Kidney epithelial cell (primary cell): ENCODE results near the gene FOXP1. TPM values are rescaled to one million over a fixed set of nuclear protein-coding genes. Genes with fewer than 3 reads are reported as not detected.

ENCODE experiments used
- DNase-seq: peaks from one replicate; pipeline ENCODE4 v3.0.0-alpha.2; 2010; ENCODE audit warnings: low read depth
- H3K27me3 ChIP-seq: 2 replicates; pipeline ENCODE4 v1.6.0; 2011; ENCODE audit warnings: low read length; ENCODE audit not compliant: control insufficient read depth, insufficient read depth
- H3K36me3 ChIP-seq: 2 replicates; pipeline ENCODE4 v1.5.1; 2011; ENCODE audit warnings: low read length; ENCODE audit not compliant: control insufficient read depth, insufficient read depth
- H3K4me3 ChIP-seq: 2 replicates; pipeline ENCODE4 v1.5.1; 2011; ENCODE audit warnings: low read depth, mild to moderate bottlenecking, control low read depth, low read length
- total RNA-seq: library from RNA; depleted of rRNA; stranded (reverse); fragments of >200 nt; gene quantifications from 2 replicates; pipeline ENCODE4 v1.2.3, GENCODE V29; 2015
- TF ChIP-seq, protein P1 (sequence below): IDR thresholded peaks from 2 replicates; pipeline ENCODE4 v1.5.1; 2011; ENCODE audit warnings: mild to moderate bottlenecking, moderate library complexity, low read length, control low read depth, inconsistent platforms; ENCODE audit not compliant: insufficient read depth, poor library complexity, severe bottlenecking

Gene FOXP1
- total RNA-seq, 1 donor from 2014 or later = 75.0 TPM

- Histone ChIP-seq H3K36me3 (no peaks in the 10 kb centered on the region), H3K27me3 (no peaks in the 10 kb centered on the region), H3K4me3 (no peak overlapping the region)
- DNase-seq = no peak
- TF ChIP-seq, protein P1, sequence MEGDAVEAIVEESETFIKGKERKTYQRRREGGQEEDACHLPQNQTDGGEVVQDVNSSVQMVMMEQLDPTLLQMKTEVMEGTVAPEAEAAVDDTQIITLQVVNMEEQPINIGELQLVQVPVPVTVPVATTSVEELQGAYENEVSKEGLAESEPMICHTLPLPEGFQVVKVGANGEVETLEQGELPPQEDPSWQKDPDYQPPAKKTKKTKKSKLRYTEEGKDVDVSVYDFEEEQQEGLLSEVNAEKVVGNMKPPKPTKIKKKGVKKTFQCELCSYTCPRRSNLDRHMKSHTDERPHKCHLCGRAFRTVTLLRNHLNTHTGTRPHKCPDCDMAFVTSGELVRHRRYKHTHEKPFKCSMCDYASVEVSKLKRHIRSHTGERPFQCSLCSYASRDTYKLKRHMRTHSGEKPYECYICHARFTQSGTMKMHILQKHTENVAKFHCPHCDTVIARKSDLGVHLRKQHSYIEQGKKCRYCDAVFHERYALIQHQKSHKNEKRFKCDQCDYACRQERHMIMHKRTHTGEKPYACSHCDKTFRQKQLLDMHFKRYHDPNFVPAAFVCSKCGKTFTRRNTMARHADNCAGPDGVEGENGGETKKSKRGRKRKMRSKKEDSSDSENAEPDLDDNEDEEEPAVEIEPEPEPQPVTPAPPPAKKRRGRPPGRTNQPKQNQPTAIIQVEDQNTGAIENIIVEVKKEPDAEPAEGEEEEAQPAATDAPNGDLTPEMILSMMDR = no peak
Measured at GRCh38 chr3:71208211-71209095, 375.1 kb downstream of the FOXP1 start.

GRCh38 chr3:71207632-71208031 is 375.9 kb downstream of the FOXP1 start:
- Histone ChIP-seq H3K4me3 (no peak overlapping the region), H3K27me3 (no peaks in the 10 kb centered on the region), H3K36me3 (no peaks in the 10 kb centered on the region)
- no peak for DNase-seq
- TF ChIP-seq, protein P1 = no peak

DNA sequence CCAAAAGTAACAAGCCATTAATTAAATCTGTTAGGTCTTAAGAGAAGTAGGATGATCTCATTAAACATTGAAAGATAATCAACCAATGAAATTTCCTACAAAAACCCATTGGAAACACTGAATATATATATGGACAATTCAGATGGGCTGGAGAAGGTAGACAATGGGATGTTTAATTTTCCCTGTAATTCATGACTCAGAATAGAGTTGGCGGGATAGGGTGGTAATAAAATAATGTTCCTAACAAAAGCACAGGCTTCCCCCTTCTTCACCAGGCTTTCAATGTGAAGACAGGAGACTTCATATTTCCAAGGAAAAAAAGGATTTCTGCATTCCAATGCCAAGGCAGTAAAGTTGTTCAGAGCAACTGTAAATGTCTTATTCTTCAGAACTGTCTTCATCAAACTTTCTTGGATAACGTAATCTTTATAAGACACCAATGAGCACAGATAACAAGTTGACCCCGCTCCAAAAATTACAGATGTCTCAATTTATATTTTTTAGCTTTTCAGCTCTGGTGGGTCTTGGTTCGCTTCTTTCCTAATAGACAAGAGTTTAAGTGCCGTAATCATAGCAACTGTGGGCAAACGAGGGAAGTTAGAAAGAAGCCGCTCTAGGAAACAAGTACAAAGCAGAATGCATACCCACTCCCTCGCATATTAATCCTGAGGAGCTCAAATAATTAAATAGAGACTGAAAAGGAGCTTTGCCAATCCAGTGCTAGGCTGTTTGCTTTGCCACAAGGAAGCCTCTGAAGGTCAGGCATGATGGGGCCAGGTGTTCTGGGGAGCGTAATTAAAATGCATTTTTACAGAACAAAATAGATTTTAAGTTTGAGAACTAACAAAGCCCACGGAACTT is 377.0 kb downstream of the FOXP1 start:
- TF ChIP-seq, protein P1 = no peak

DNA sequence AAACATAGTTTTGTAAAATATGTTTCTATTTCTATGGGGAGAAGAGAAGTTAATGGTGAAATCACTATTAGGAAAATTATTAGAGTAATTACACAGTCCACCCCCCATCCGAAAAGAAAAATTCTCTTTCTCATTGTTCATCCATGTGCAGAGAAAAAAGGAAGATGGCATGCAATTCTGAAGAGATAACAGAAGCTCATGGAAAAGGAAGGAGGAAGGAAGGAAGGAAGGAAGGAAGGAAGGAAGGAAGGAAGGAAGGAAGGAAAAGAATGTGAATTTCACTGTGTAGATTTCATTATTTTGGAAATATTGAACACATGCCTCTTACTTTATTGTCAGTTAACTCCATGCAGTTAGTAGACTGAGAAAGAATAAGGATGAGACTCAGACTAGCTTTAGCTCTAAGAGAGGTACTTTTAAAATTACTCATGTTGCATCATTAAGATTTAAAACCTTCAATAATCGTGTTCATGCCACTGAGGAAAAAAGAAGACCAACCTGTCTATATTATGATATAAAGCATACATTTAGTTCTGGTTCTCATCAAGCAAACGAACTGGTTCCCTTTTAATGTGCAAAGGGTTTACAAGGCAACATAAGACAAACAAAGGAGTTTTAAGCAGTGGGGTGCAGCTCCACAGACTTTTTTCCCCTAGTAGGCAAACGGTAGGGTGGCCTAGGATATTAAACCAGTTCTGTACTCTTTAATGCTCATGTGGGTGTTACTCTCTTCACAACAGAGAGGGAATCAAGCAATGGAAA is 379.6 kb downstream of the FOXP1 start:
- TF ChIP-seq, protein P1 = no peak
- no peak for DNase-seq
- no peaks in the 10 kb centered on the region for H3K27me3 ChIP-seq
- no peaks in the 10 kb centered on the region for H3K36me3 ChIP-seq
- no peak overlapping the region for H3K4me3 ChIP-seq

More for the DNA sequence above, 377.0 kb downstream of the FOXP1 start:
- Histone ChIP-seq H3K36me3 (no peaks in the 10 kb centered on the region), H3K4me3 (no peak overlapping the region), H3K27me3 (no peaks in the 10 kb centered on the region)
- DNase-seq = no peak

DNA sequence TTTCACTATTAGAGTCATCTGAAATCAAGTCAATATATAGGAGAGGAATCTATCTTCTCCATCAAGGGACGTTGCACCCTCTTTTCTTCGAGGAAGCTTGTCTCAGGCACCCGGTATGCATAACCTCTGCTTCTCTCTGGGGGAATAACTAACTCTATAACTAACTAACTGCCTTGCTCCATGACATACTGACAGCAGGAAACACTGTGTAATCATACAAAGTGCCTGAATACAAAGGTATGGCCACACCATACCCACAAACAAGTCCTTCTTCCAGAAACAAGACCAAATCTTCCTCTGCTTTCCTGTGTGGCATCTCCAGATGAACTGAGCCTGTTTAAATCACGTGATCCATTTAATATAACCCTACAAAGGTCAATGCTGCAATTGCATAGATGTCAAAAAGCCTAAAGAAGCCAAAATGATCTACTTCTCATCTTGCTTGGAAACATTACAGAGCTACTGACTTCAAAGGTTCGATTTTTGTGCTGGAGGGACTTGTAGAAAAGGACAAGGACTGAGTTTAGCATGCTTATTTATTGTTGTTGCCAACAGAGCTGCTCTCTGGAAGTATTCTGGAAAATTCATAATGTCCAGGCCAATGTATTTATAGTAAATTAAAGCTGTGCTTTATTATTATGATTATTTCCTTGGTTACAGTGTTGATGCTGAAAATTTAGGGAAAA is 380.5 kb downstream of the FOXP1 start:
- no peak overlapping the region for H3K4me3 ChIP-seq
- no peaks in the 10 kb centered on the region for H3K27me3 ChIP-seq
- TF ChIP-seq, protein P1 = no peak
- no peaks in the 10 kb centered on the region for H3K36me3 ChIP-seq
- no peak for DNase-seq
